Breast epithelium (tissue), 3 donors: ENCODE results near the gene SACS.
"Not testable (repeated sequence)": the region's sequence is repeated elsewhere in the genome, so short reads cannot be mapped to it uniquely, and the experiment has no call there.

Experiments
- CTCF ChIP-seq, 3 donors: fragments of 450-650 bp; IDR thresholded peaks; one replicate each; pipeline ENCODE4 v1.5.1; 2016 to 2017; ENCODE audit warnings: antibody characterized with exemption in 3 of 3, mild to moderate bottlenecking in 3 of 3, moderate library complexity in 3 of 3
- POLR2A ChIP-seq: fragments of 450-650 bp; IDR thresholded peaks from one replicate; pipeline ENCODE4 v1.6.1; 2016; ENCODE audit warnings: antibody characterized with exemption, mild to moderate bottlenecking, moderate library complexity
- POLR2AphosphoS5 ChIP-seq, 3 donors: sonication (generic); formaldehyde crosslinking; IDR thresholded peaks; one replicate each; pipeline ENCODE4 v1.6.1; 2017; ENCODE audit warnings: antibody characterized with exemption in 3 of 3

DNA sequence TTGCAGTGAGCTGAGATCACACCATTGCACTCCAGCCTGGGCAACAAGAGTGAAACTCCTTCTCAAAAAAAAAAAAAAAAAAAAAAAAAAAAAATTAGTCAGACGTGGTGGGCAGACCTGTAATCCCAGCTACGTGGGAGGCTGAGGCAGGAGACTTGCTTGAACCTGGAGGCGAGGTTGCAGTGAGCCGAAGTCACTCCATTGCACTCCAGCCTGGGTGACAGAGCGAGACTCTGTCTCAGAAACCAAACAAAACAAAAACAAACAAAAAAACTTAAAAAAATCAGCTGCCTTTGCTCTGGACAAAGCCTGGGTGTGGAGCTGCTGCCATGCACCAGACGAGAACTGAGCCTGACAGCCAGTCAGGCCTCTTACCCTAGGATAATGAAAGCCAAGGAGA lies 6.8 kb upstream of the SACS start:
- TF ChIP-seq CTCF (IDR thresholded peaks at IDR 0.05); POLR2A; POLR2AphosphoS5 (IDR thresholded peaks at IDR 0.05): not testable (repeated sequence)
